SK-N-SH treated with all-trans-retinoic acid at 6 μM for 48 hours (cell line): ENCODE data around the gene SOHLH1.

ENCODE experiments used
- ATAC-seq: fragments of 200-7000 bp; cut with Tn5 transposase; 3 replicates; pipeline ENCODE4 v1.9.1; 2020; ENCODE audit warnings: mild to moderate bottlenecking, moderate library complexity
- ARNTL ChIP-seq: fragments of 450-650 bp; formaldehyde crosslinking; IDR thresholded peaks from 2 replicates; pipeline ENCODE4 v1.5.0; 2020; ENCODE audit warnings: low read depth, mild to moderate bottlenecking, moderate library complexity, borderline replicate concordance
- BACH2 ChIP-seq: fragments of 250-450 bp; sonication (Bioruptor Pico); IDR thresholded peaks from 2 replicates; pipeline ENCODE4 v1.9.0; 2021; ENCODE audit warnings: mild to moderate bottlenecking, borderline replicate concordance
- CREB5 ChIP-seq: fragments of 250-450 bp; sonication (Bioruptor Pico); IDR thresholded peaks from 2 replicates; pipeline ENCODE4 v1.5.1; 2020; ENCODE audit warnings: low read depth, mild to moderate bottlenecking, moderate library complexity
- CSDC2 ChIP-seq: fragments of 250-450 bp; sonication (Bioruptor Pico); IDR thresholded peaks from 2 replicates; pipeline ENCODE4 v1.5.0; 2020; ENCODE audit warnings: mild to moderate bottlenecking, moderate library complexity
- CSRNP3 ChIP-seq: fragments of 250-450 bp; sonication (Bioruptor Pico); IDR thresholded peaks from 2 replicates; pipeline ENCODE4 v1.5.1; 2021; ENCODE audit warnings: mild to moderate bottlenecking, moderate library complexity
- ESRRG ChIP-seq: fragments of 250-450 bp; sonication (Bioruptor Pico); IDR thresholded peaks from 2 replicates; pipeline ENCODE4 v1.6.1; 2021; ENCODE audit warnings: mild to moderate bottlenecking
- GLIS3 ChIP-seq: fragments of 250-450 bp; sonication (Bioruptor Pico); IDR thresholded peaks from 2 replicates; pipeline ENCODE4 v1.5.0; 2020; ENCODE audit warnings: mild to moderate bottlenecking, moderate library complexity
- ISL1 ChIP-seq: fragments of 250-450 bp; sonication (Bioruptor Pico); IDR thresholded peaks from 2 replicates; pipeline ENCODE4 v2.1.2; 2022; ENCODE audit warnings: mild to moderate bottlenecking, moderate library complexity
- OSR1 ChIP-seq: fragments of 250-450 bp; sonication (Bioruptor Pico); IDR thresholded peaks from 2 replicates; pipeline ENCODE4 v1.8.0; 2022; ENCODE audit warnings: moderate library complexity, mild to moderate bottlenecking, inconsistent platforms
- POU6F1 ChIP-seq: fragments of 250-450 bp; sonication (Bioruptor Pico); IDR thresholded peaks from 2 replicates; pipeline ENCODE4 v1.8.0; 2021; ENCODE audit warnings: low read depth, mild to moderate bottlenecking, moderate library complexity, borderline replicate concordance
- PPARA ChIP-seq: fragments of 250-450 bp; sonication (Bioruptor Pico); IDR thresholded peaks from 2 replicates; pipeline ENCODE4 v1.5.0; 2020; ENCODE audit warnings: mild to moderate bottlenecking, borderline replicate concordance
- SNAI2 ChIP-seq: fragments of 250-450 bp; sonication (Bioruptor Pico); IDR thresholded peaks from 2 replicates; pipeline ENCODE4 v1.5.0; 2020; ENCODE audit warnings: mild to moderate bottlenecking, moderate library complexity
- TCF4 ChIP-seq: fragments of 250-450 bp; sonication (Bioruptor Pico); IDR thresholded peaks from 2 replicates; pipeline ENCODE4 v1.8.0; 2021; ENCODE audit warnings: mild to moderate bottlenecking, moderate library complexity, borderline replicate concordance
- TOX ChIP-seq: fragments of 250-450 bp; sonication (Bioruptor Pico); IDR thresholded peaks from 2 replicates; pipeline ENCODE4 v1.8.0; 2021; ENCODE audit warnings: mild to moderate bottlenecking, moderate library complexity, borderline replicate concordance
- TSHZ2 ChIP-seq: fragments of 250-450 bp; sonication (Bioruptor Pico); IDR thresholded peaks from 2 replicates; pipeline ENCODE4 v1.5.0; 2020; ENCODE audit warnings: mild to moderate bottlenecking, moderate library complexity
- ZC3H10 ChIP-seq: fragments of 250-450 bp; sonication (Bioruptor Pico); IDR thresholded peaks from 2 replicates; pipeline ENCODE4 v1.5.1; 2021; ENCODE audit warnings: mild to moderate bottlenecking, moderate library complexity
- ZFP3 ChIP-seq: fragments of 250-450 bp; sonication (Bioruptor Pico); IDR thresholded peaks from 2 replicates; pipeline ENCODE4 v1.5.0; 2020; ENCODE audit warnings: mild to moderate bottlenecking, moderate library complexity
- ZFP30 ChIP-seq: fragments of 450-650 bp; formaldehyde crosslinking; IDR thresholded peaks from 2 replicates; pipeline ENCODE4 v1.5.0; 2022; ENCODE audit warnings: mild to moderate bottlenecking, moderate library complexity
- ZNF565 ChIP-seq: fragments of 450-650 bp; formaldehyde crosslinking; conservative IDR thresholded peaks from 2 replicates; pipeline ENCODE4 v1.5.0; 2020; ENCODE audit warnings: low read depth, mild to moderate bottlenecking, moderate library complexity
- ZNF70 ChIP-seq: fragments of 450-650 bp; formaldehyde crosslinking; IDR thresholded peaks from 2 replicates; pipeline ENCODE4 v1.5.0; 2020; ENCODE audit warnings: mild to moderate bottlenecking, moderate library complexity
- ZNF8 ChIP-seq: fragments of 450-650 bp; formaldehyde crosslinking; IDR thresholded peaks from 2 replicates; pipeline ENCODE4 v1.5.0; 2020; ENCODE audit warnings: mild to moderate bottlenecking, moderate library complexity

SOHLH1 gene

GRCh38 chr9:135732569-135733257, 33.4 kb upstream of the SOHLH1 start (continued):
- no peak for TF ChIP-seq TSHZ2 (CRISPR knock-in tag)
- TF ChIP-seq CREB5 (CRISPR knock-in tag) = no peak
- no peak for TF ChIP-seq ZC3H10 (CRISPR knock-in tag)
- no peak for TF ChIP-seq ZNF70 (CRISPR knock-in tag)
- TF ChIP-seq, all 23 proteins: peak for 0

GRCh38 chr9:135731454-135731853, 32.2 kb upstream of the SOHLH1 start:
- no peak for ATAC-seq
- TF ChIP-seq CSRNP3 (CRISPR knock-in tag) (no peak), ZNF565 (CRISPR knock-in tag) (no peak), SNAI2 (CRISPR knock-in tag) (no peak), ZNF70 (CRISPR knock-in tag) (no peak), ARNTL (CRISPR knock-in tag) (no peak), OSR1 (CRISPR knock-in tag) (no peak), TCF4 (CRISPR knock-in tag) (no peak), ZFP30 (CRISPR knock-in tag) (no peak), ESRRG (no peak), ISL1 (CRISPR knock-in tag) (no peak), ZFP3 (CRISPR knock-in tag) (no peak), CREB5 (CRISPR knock-in tag) (no peak), ZNF8 (CRISPR knock-in tag) (no peak), BACH2 (no peak), GLIS3 (CRISPR knock-in tag) (no peak), CSDC2 (CRISPR knock-in tag) (no peak), TOX (CRISPR knock-in tag) (no peak), POU6F1 (no peak), PPARA (CRISPR knock-in tag) (no peak), TSHZ2 (CRISPR knock-in tag) (no peak)
- TF ChIP-seq, all 23 proteins: peak for 0
